Ovary (tissue), 3 donors: Measurements from ENCODE around the gene XRCC5.

Source experiments
- CTCF ChIP-seq, 3 donors: fragments of 450-650 bp in 2 of 3; fragments of 200-600 bp in 1 of 3; IDR thresholded peaks; one replicate each; pipeline versions ENCODE4 v1.5.1 to v1.8.0; 2016 to 2022; ENCODE audit warnings: antibody characterized with exemption in 3 of 3, mild to moderate bottlenecking in 1 of 3
- EP300 ChIP-seq: sonication (generic); formaldehyde crosslinking; IDR thresholded peaks from one replicate; pipeline ENCODE4 v1.6.1; 2017; ENCODE audit warnings: antibody characterized with exemption
- donor health status: DM: no; HTN: no; CAD: no.

DNA sequence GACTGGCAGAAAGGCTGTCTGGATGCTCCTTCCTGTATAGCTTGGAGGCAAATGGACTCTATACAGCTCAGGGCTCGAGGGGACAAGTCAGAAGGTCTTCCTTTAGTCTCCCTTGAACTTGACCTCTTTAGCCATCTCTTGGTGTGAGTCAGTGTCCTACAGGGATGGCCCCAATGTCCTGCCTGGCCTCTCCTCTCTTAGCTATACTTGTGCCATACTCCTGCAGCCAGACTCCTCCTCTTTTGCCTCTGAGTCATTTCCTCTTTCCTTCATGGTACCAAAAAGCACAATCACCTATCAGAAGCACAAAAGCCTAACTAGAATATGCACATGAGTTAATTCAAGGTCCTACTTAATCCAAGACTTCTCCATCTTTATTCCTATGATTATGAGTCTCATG lies 112.7 kb downstream of the XRCC5 start:
- TF ChIP-seq EP300 (no peak), CTCF (IDR thresholded peaks at IDR 0.05) (no peak)
